A549 (cell line): ENCODE results near the gene CAMTA1.
A peak's percentile ranks its signal among the peaks of the same experiment; 100 is the strongest.

Experiments used
- HES2 ChIP-seq: fragments of >200 bp; sonication (Bioruptor Twin); formaldehyde crosslinking; IDR thresholded peaks from 2 replicates; pipeline ENCODE4 v1.6.1; 2016
- MAFK ChIP-seq: fragments of 450-650 bp; IDR thresholded peaks from 2 replicates; pipeline ENCODE4 v1.6.1; 2014; ENCODE audit not compliant: partially characterized antibody
- POLR2A ChIP-seq: IDR thresholded peaks from 2 replicates; pipeline ENCODE4 v1.6.1; 2012; ENCODE audit warnings: mild to moderate bottlenecking, low read length
- RAD21 ChIP-seq, 2 experiments: fragments of >200 bp in 1 of 2; sonication (Bioruptor Twin) in 1 of 2; formaldehyde crosslinking in 1 of 2; IDR thresholded peaks in 1 of 2; conservative IDR thresholded peaks in 1 of 2; 2 replicates in 1 of 2; 3 replicates in 1 of 2; pipeline ENCODE4 v1.6.1; 2012 to 2018; ENCODE audit warnings: inconsistent platforms in 1 of 2
- REST ChIP-seq: fragments of 200-600 bp; sonication (generic); IDR thresholded peaks from 2 replicates; pipeline ENCODE4 v1.6.1; 2016; ENCODE audit warnings: antibody characterized with exemption, mild to moderate bottlenecking, moderate library complexity
- RFX5 ChIP-seq: fragments of 450-650 bp; IDR thresholded peaks from 2 replicates; pipeline ENCODE4 v1.7.1; 2014; ENCODE audit warnings: antibody characterized with exemption, mild to moderate bottlenecking, moderate library complexity
- ZFP36 ChIP-seq: fragments of 450-650 bp; IDR thresholded peaks from 2 replicates; pipeline ENCODE4 v1.6.1; 2014; ENCODE audit warnings: borderline replicate concordance; ENCODE audit not compliant: partially characterized antibody
- TF ChIP-seq, protein P1 (sequence below): fragments of >200 bp; sonication (Bioruptor Twin); formaldehyde crosslinking; IDR thresholded peaks from 3 replicates; pipeline ENCODE4 v1.5.1; 2016

DNA sequence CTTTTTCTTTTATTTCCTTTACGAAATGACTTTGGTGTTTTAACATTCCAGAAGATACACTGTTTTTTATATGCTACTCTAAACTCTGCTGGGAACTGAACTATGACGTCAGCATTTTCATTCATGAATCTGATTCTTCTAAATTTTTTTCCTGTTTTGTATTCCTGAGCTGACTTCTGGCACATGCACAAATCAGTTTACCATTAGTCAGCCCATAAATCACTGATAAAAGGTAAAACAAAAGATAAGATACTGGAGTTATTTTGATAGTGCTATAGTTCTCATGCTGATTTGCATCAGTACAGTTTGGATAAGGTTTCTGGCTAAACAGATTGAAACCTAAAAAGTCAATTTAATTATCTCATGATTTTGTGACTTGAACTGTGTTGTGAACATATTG lies 10.4 kb downstream of the CAMTA1 start:
- TF ChIP-seq ZFP36, result no peak
- TF ChIP-seq MAFK, result peak; percentile 91
- TF ChIP-seq, protein P1, sequence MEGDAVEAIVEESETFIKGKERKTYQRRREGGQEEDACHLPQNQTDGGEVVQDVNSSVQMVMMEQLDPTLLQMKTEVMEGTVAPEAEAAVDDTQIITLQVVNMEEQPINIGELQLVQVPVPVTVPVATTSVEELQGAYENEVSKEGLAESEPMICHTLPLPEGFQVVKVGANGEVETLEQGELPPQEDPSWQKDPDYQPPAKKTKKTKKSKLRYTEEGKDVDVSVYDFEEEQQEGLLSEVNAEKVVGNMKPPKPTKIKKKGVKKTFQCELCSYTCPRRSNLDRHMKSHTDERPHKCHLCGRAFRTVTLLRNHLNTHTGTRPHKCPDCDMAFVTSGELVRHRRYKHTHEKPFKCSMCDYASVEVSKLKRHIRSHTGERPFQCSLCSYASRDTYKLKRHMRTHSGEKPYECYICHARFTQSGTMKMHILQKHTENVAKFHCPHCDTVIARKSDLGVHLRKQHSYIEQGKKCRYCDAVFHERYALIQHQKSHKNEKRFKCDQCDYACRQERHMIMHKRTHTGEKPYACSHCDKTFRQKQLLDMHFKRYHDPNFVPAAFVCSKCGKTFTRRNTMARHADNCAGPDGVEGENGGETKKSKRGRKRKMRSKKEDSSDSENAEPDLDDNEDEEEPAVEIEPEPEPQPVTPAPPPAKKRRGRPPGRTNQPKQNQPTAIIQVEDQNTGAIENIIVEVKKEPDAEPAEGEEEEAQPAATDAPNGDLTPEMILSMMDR, result no peak
- no peak for TF ChIP-seq RAD21 (conservative IDR thresholded peaks at IDR 0.05 in 1 of 2, IDR thresholded peaks at IDR 0.05 in 1 of 2)
- no peak for TF ChIP-seq REST
- no peak for TF ChIP-seq RFX5
- TF ChIP-seq POLR2A, result no peak
- TF ChIP-seq HES2, result no peak
